GM12878 (cell line): ENCODE results near the gene BPIFA3. TPM values are rescaled to one million over a fixed set of nuclear protein-coding genes. Genes with fewer than 3 reads are reported as not detected.

Experiments used
- ATAC-seq: fragments of 200-7000 bp; cut with Tn5 transposase; 3 replicates; pipeline ENCODE4 v1.9.1; 2020; ENCODE audit warnings: mild to moderate bottlenecking, moderate library complexity
- BruUV-seq: library from RNA; stranded (reverse); fragments of 400-500 nt; replicated peaks from 2 replicates; lab custom pipeline; 2021; lab: Mats Ljungman, UMichigan
- CTCF ChIA-PET: fragments of 300-600 bp; sonication (Branson Sonifier 250); formaldehyde crosslinking; extraction: SDS; loops from one replicate; lab custom pipeline; 2021; ENCODE audit warnings: inconsistent platforms; lab: Yijun Ruan, JAX
- POLR2A ChIA-PET: fragments of 350-600 bp; formaldehyde crosslinking; extraction: SDS; loops from one replicate; lab custom pipeline; 2021; ENCODE audit warnings: inconsistent platforms; lab: Charles Lee
- RAD21 ChIA-PET: fragments of 300-600 bp; sonication (Branson Sonifier 250); formaldehyde crosslinking; loops from one replicate; lab custom pipeline; 2023; ENCODE audit warnings: antibody characterized with exemption; ENCODE audit not compliant: unreplicated experiment; lab: Charles Lee
- SMC1A ChIA-PET: fragments of 300-600 bp; sonication (Branson Sonifier 250); formaldehyde crosslinking; loops from one replicate; lab custom pipeline; 2023; ENCODE audit not compliant: unreplicated experiment, uncharacterized antibody; lab: Charles Lee
- DNase-seq: peaks from one replicate; pipeline ENCODE4 v3.0.0-alpha.2; 2011; ENCODE audit warnings: low read depth, low spot score
- FAIRE-seq: peaks from 3 replicates; lab custom pipeline; 2011; peaks lifted over from hg19 to GRCh38; lab: Jason Lieb, UNC
- H2AFZ ChIP-seq: 2 replicates; pipeline ENCODE4 v1.6.0; 2011; ENCODE audit warnings: low read depth, low read length, control low read depth; ENCODE audit not compliant: control insufficient read depth
- H3K27ac ChIP-seq: 2 replicates; pipeline ENCODE4 v1.5.1; 2011; ENCODE audit warnings: control low read depth; ENCODE audit not compliant: control insufficient read depth, insufficient read depth
- H3K27me3 ChIP-seq, 2 experiments: replicated peaks in 1 of 2; 2 replicates each; pipeline versions ENCODE4 v1.6.0 to v1.6.1; 2011; ENCODE audit warnings: low read length in 1 of 2; ENCODE audit not compliant: control insufficient read depth in 2 of 2, insufficient read depth in 2 of 2
- H3K36me3 ChIP-seq, 2 experiments: 2 replicates each; pipeline ENCODE4 v1.5.1; 2011; ENCODE audit warnings: low read length in 1 of 2; ENCODE audit not compliant: control insufficient read depth in 2 of 2, insufficient read depth in 2 of 2
- H3K4me1 ChIP-seq: 2 replicates; pipeline ENCODE4 v1.6.1; 2011; ENCODE audit warnings: mild to moderate bottlenecking, low read length, moderate library complexity, mixed read lengths; ENCODE audit not compliant: control insufficient read depth, insufficient read depth
- H3K4me2 ChIP-seq: 2 replicates; pipeline ENCODE4 v1.6.0; 2011; ENCODE audit warnings: control low read depth; ENCODE audit not compliant: control insufficient read depth, insufficient read depth
- H3K4me3 ChIP-seq: fragments of 200-600 bp; sonication (generic); 2 replicates; pipeline ENCODE4 v1.5.1; 2016
- H3K79me2 ChIP-seq: 2 replicates; pipeline ENCODE4 v1.6.0; 2011; ENCODE audit warnings: low read length; ENCODE audit not compliant: control insufficient read depth, insufficient read depth
- H3K9ac ChIP-seq: 2 replicates; pipeline ENCODE4 v1.8.0; 2011; ENCODE audit warnings: low read length, control low read depth, mixed read lengths; ENCODE audit not compliant: control insufficient read depth, insufficient read depth
- H3K9me3 ChIP-seq: replicated peaks from 3 replicates; pipeline ENCODE4 v1.5.1; 2011; ENCODE audit warnings: mild to moderate bottlenecking, low read length; ENCODE audit not compliant: control insufficient read depth, insufficient read depth
- H4K20me1 ChIP-seq: 2 replicates; pipeline ENCODE4 v1.6.0; 2011; ENCODE audit not compliant: control insufficient read depth, insufficient read depth
- BACH1 ChIP-seq: fragments of 450-650 bp; IDR thresholded peaks from 2 replicates; pipeline ENCODE4 v1.6.1; 2017; ENCODE audit warnings: mild to moderate bottlenecking, borderline replicate concordance
- BCL11A ChIP-seq: IDR thresholded peaks from 2 replicates; pipeline ENCODE4 v1.6.1; 2011; ENCODE audit warnings: low read depth, low read length
- BHLHE40 ChIP-seq, 2 experiments: fragments of 450-650 bp in 1 of 2; IDR thresholded peaks; 2 replicates each; pipeline ENCODE4 v1.6.1; 2011 to 2017; ENCODE audit warnings: low read depth in 2 of 2, borderline replicate concordance in 1 of 2, improper control_type of control experiment in 1 of 2, low read length in 1 of 2, mild to moderate bottlenecking in 1 of 2
- ESRRA ChIP-seq: IDR thresholded peaks from 2 replicates; pipeline ENCODE4 v1.6.1; 2012; ENCODE audit warnings: mild to moderate bottlenecking, low read length, improper control_type of control experiment
- FOXM1 ChIP-seq: IDR thresholded peaks from 2 replicates; pipeline ENCODE4 v1.6.1; 2012; ENCODE audit warnings: low read depth, mild to moderate bottlenecking, inconsistent platforms, low read length, moderate library complexity
- MEF2A ChIP-seq: IDR thresholded peaks from 2 replicates; pipeline ENCODE4 v1.6.1; 2011; ENCODE audit warnings: low read depth, mild to moderate bottlenecking, low read length, moderate library complexity; ENCODE audit not compliant: insufficient read depth
- NR2C2 ChIP-seq: IDR thresholded peaks from 2 replicates; pipeline ENCODE4 v1.6.1; 2011; ENCODE audit warnings: borderline replicate concordance, low read depth; ENCODE audit not compliant: control insufficient read depth, insufficient read length
- NRF1 ChIP-seq: conservative IDR thresholded peaks from 2 replicates; pipeline ENCODE4 v1.6.1; 2011; ENCODE audit warnings: mild to moderate bottlenecking, low read depth, low read length, improper control_type of control experiment
- REST ChIP-seq: IDR thresholded peaks from 2 replicates; pipeline ENCODE4 v1.6.1; 2012; ENCODE audit warnings: mild to moderate bottlenecking, low read depth, low read length
- RUNX3 ChIP-seq: IDR thresholded peaks from 2 replicates; pipeline ENCODE4 v1.6.1; 2012; ENCODE audit warnings: low read length, inconsistent platforms
- ZNF384 ChIP-seq: IDR thresholded peaks from 2 replicates; pipeline ENCODE4 v1.6.1; 2012; ENCODE audit warnings: low read depth, mild to moderate bottlenecking, low read length, improper control_type of control experiment, borderline replicate concordance
- ZNF592 ChIP-seq: fragments of 450-650 bp; IDR thresholded peaks from 2 replicates; pipeline ENCODE4 v1.6.1; 2017; ENCODE audit warnings: mild to moderate bottlenecking, moderate library complexity
- WGBS: methylation state at CpG from one replicate; pipeline ENCODE4 v1.1.6; 2016; ENCODE audit warnings: low lambda C conversion rate; ENCODE audit not compliant: insufficient replicate concordance, insufficient coverage; ENCODE audit errors: missing lambda C conversion rate; 5-methylcytosine and 5-hydroxymethylcytosine counted together
- in situ Hi-C: fragments of 300-500 bp; cut with MboI; formaldehyde crosslinking; loops from 9 replicates; pipeline ENCODE4 v1.14.3; 2018; ENCODE audit warnings: mixed read lengths
- intact Hi-C: fragments of 100-400 bp; cut with micrococcal nuclease; formaldehyde crosslinking; loops from one replicate; pipeline ENCODE4 v1.14.2; 2022; ENCODE audit not compliant: unreplicated experiment
- polyA plus RNA-seq, 11 experiments: library from polyadenylated mRNA; depleted of rRNA in 4 of 11; unstranded in 6 of 11; stranded (reverse) in 5 of 11; fragments of >200 nt; fragmentation: Nextera tagmentation in 4 of 11; fragmentation: Illumina TruSeq in 1 of 11; extraction: Ambion mirVana in 4 of 11; extraction: Trizol in 1 of 11; gene quantifications; 1 replicate in 1 of 11; 2 replicates in 10 of 11; pipeline versions ENCODE4 v1.2.1 to v1.2.3, GENCODE V29; 2011 to 2016; ENCODE audit warnings: inconsistent platforms in 2 of 11, missing spikeins in 2 of 11, low read depth in 1 of 11
- total RNA-seq, 4 experiments: library from RNA; depleted of rRNA in 3 of 4; stranded (reverse); fragments of >200 nt in 3 of 4; fragmentation: Illumina TruSeq in 1 of 4; extraction: Trizol in 1 of 4; gene quantifications; 2 replicates each; pipeline versions ENCODE4 v1.2.1 to v1.2.3, GENCODE V29; 2013 to 2021

The BPIFA3 gene
- total and polyA plus RNA-seq, 10 of the 15 experiments (the other 5 are each of a cell fraction or from before 2014, with no cell fraction given) = not detected

GRCh38 chr20:33239979-33240736 lies 23.0 kb downstream of the BPIFA3 start (continued):
- TF ChIP-seq ESRRA (no peak), BHLHE40 (IDR thresholded peaks at IDR 0.05; ENCODE audit: borderline replicate concordance in 1 of 2, low read depth in 2 of 2, low read length in 1 of 2) (no peak), ZNF384 (no peak), REST (no peak), NR2C2 (no peak), BCL11A (no peak), NRF1 (no peak), RUNX3 (no peak)

- BruUV-seq = no TSS peak
- Histone ChIP-seq H3K4me3 (no peak overlapping the region), H3K4me1 (no peaks in the 10 kb centered on the region), H3K27me3 (0 out of 4 replicates have a peak, but pooled peaks cover 0 to 1% of the 10 kb centered on the region in 2 experiments), H4K20me1 (no peaks in the 10 kb centered on the region), H2AFZ (no peak overlapping the region), H3K36me3 (no peaks in the 10 kb centered on the region), H3K27ac (no peak overlapping the region), H3K9me3 (no peaks in the 10 kb centered on the region), H3K79me2 (no peaks in the 10 kb centered on the region), H3K4me2 (no peak overlapping the region), H3K9ac (no peak overlapping the region)
- POLR2A ChIA-PET = no interaction called here
- no peak for ATAC-seq
- DNase-seq = no peak
- intact Hi-C loops (no loop called here), in situ Hi-C loops (no loop called here)
- RAD21 ChIA-PET = no interaction called here
- WGBS = 25% methylated on average over 4 of the region's 5 CpGs
- no peak for FAIRE-seq
- CTCF ChIA-PET = interaction anchor here (1.6 kb wide), 1 partner anchor 13 kb away, joined by 3 read pairs; no protein-coding TSS in a partner anchor
- SMC1A ChIA-PET = no interaction called here
- TF ChIP-seq ZNF592 = no peak
- no peak for TF ChIP-seq FOXM1
- no peak for TF ChIP-seq BACH1
- TF ChIP-seq MEF2A = no peak
Measured at GRCh38 chr20:33240923-33241322, 23.8 kb downstream of the BPIFA3 start.
